Measurements from ENCODE around the gene EHD2.

Gene EHD2

GRCh38 chr19:47679922-47680857 is 33.0 kb upstream of the EHD2 start:
- no peak overlapping the region for H3K4me3 ChIP-seq (ENCODE audit: low read depth, low read length)
- in situ Hi-C loops (cut with HindIII; ENCODE audit: low sequenced_read_pairs), result no loop called here
- no peak for TF ChIP-seq CTCF (IDR thresholded peaks at IDR 0.05; ENCODE audit: low read depth, low read length)
- no peak for DNase-seq (ENCODE audit: low read depth, low spot score)

- in situ Hi-C loops (cut with HindIII; ENCODE audit: low sequenced_read_pairs), result no loop called here
- no peak overlapping the region for H3K4me3 ChIP-seq (ENCODE audit: low read depth, low read length)
- TF ChIP-seq CTCF (IDR thresholded peaks at IDR 0.05; ENCODE audit: low read depth, low read length), result no peak
- DNase-seq (ENCODE audit: low read depth, low spot score), result no peak
These were observed 32.3 kb upstream of the EHD2 start for GRCh38 chr19:47680858-47681332.

GRCh38 chr19:47681388-47681787 is 31.8 kb upstream of the EHD2 start:
- in situ Hi-C loops (cut with HindIII; ENCODE audit: low sequenced_read_pairs), result no loop called here
- no peak for DNase-seq (ENCODE audit: low read depth, low spot score)
- H3K4me3 ChIP-seq (ENCODE audit: low read depth, low read length), result no peak overlapping the region
- TF ChIP-seq CTCF (IDR thresholded peaks at IDR 0.05; ENCODE audit: low read depth, low read length), result no peak

GRCh38 chr19:47681936-47682335 is 31.3 kb upstream of the EHD2 start:
- no peak for DNase-seq (ENCODE audit: low read depth, low spot score)
- in situ Hi-C loops (cut with HindIII; ENCODE audit: low sequenced_read_pairs), result no loop called here
- H3K4me3 ChIP-seq (ENCODE audit: low read depth, low read length), result no peak overlapping the region
- TF ChIP-seq CTCF (IDR thresholded peaks at IDR 0.05; ENCODE audit: low read depth, low read length), result no peak

- TF ChIP-seq CTCF (IDR thresholded peaks at IDR 0.05; ENCODE audit: low read depth, low read length), result no peak
- in situ Hi-C loops (cut with HindIII; ENCODE audit: low sequenced_read_pairs), result no loop called here
- DNase-seq (ENCODE audit: low read depth, low spot score), result peak; percentile 51
- no peak overlapping the region for H3K4me3 ChIP-seq (ENCODE audit: low read depth, low read length)
These were observed 30.3 kb upstream of the EHD2 start for GRCh38 chr19:47682939-47683338.

- no peak for DNase-seq (ENCODE audit: low read depth, low spot score)
- in situ Hi-C loops (cut with HindIII; ENCODE audit: low sequenced_read_pairs), result no loop called here
- TF ChIP-seq CTCF (IDR thresholded peaks at IDR 0.05; ENCODE audit: low read depth, low read length), result no peak
- H3K4me3 ChIP-seq (ENCODE audit: low read depth, low read length), result no peak overlapping the region
These were observed 26.4 kb upstream of the EHD2 start for GRCh38 chr19:47686679-47687450.
